K562 treated with DMSO at 1 percent for 4 hours (cell line): ENCODE results near the gene DIS3. TPM values are rescaled to one million over a fixed set of nuclear protein-coding genes. Genes with fewer than 3 reads are reported as not detected.

Experiments used
- total RNA-seq: library from RNA; unstranded; fragments of 300-600 nt; gene quantifications from 2 replicates; pipeline ENCODE4 v1.2.3, GENCODE V29; 2022; ENCODE audit not compliant: insufficient read depth

The DIS3 gene
- total RNA-seq = 8.9 and 12.5 TPM in 2 replicates

GRCh38 chr13:72781451-72782439 is at the start of gene DIS3, which contains the start of gene PIBF1:
DIS3 (minus strand) TSS chr13:72781900; CDS start chr13:72781832, 68 bp downstream.
PIBF1 (plus strand) TSS chr13:72782133; CDS start chr13:72783470, 1,337 bp downstream.

GRCh38 chr13:72727417-72728289 is 54.0 kb downstream of the DIS3 start, which contains the start of the genes BORA and MZT1:
BORA (plus strand) TSS chr13:72727923; CDS start chr13:72728941, 1,018 bp downstream.
MZT1 (minus strand) TSS chr13:72727629; CDS start chr13:72727602, 27 bp downstream.

Other genes with a start within 250 kb of the DIS3 start
- gene MZT1, start 54.3 kb downstream of the DIS3 start, total RNA-seq = 14.0 and 14.9 TPM in 2 replicates
- gene BORA, start 54.0 kb downstream of the DIS3 start, total RNA-seq = 4.5 and 7.0 TPM in 2 replicates
- gene PIBF1, start 233 bp upstream of the DIS3 start, total RNA-seq = 4.7 and 7.1 TPM in 2 replicates